Stimulated activated CD4-positive, alpha-beta T cell treated with anti-CD3 and anti-CD28 coated beads, Interleukin-15, amount 100 ng/mL, for 1 hour (primary cell): ENCODE results near the gene INTS6L.
"Not testable (repeated sequence)": the region's sequence is repeated elsewhere in the genome, so short reads cannot be mapped to it uniquely, and the experiment has no call there.

Source experiments
- DNase-seq, 2 donors: peaks; one replicate each; pipeline ENCODE4 v3.0.0-alpha.2; 2020; ENCODE audit warnings: low read depth in 1 of 2, low spot score in 1 of 2

The INTS6L gene

GRCh38 chrX:135595543-135595942, 75.1 kb downstream of the INTS6L start:
- no peak for DNase-seq

GRCh38 chrX:135596495-135596894, 76.0 kb downstream of the INTS6L start:
- peak in 1 of 2 donors; percentile 20 for DNase-seq

GRCh38 chrX:135605906-135606305, 85.4 kb downstream of the INTS6L start:
- DNase-seq = no peak

- not testable (repeated sequence) for DNase-seq
Measured at GRCh38 chrX:135624408-135625204, 104.1 kb downstream of the INTS6L start.

- no peak for DNase-seq
Measured at GRCh38 chrX:135625995-135626394, 105.5 kb downstream of the INTS6L start.

- no peak for DNase-seq
Measured at GRCh38 chrX:135629342-135629741, 108.9 kb downstream of the INTS6L start.
